Hepatocyte (in vitro differentiated cells): ENCODE data around the gene LRRC37B.
"Not testable (repeated sequence)": the region's sequence is repeated elsewhere in the genome, so short reads cannot be mapped to it uniquely, and the experiment has no call there.

Experiments used
- EZH2 ChIP-seq: fragments of 200-600 bp; sonication (generic); IDR thresholded peaks from 2 replicates; pipeline ENCODE4 v1.6.1; 2016; ENCODE audit warnings: antibody characterized with exemption, mild to moderate bottlenecking, borderline replicate concordance
- TF ChIP-seq, protein P1 (sequence below): fragments of 200-600 bp; sonication (generic); IDR thresholded peaks from 2 replicates; pipeline ENCODE4 v1.5.1; 2016; ENCODE audit warnings: antibody characterized with exemption, mild to moderate bottlenecking; ENCODE audit not compliant: poor library complexity

DNA sequence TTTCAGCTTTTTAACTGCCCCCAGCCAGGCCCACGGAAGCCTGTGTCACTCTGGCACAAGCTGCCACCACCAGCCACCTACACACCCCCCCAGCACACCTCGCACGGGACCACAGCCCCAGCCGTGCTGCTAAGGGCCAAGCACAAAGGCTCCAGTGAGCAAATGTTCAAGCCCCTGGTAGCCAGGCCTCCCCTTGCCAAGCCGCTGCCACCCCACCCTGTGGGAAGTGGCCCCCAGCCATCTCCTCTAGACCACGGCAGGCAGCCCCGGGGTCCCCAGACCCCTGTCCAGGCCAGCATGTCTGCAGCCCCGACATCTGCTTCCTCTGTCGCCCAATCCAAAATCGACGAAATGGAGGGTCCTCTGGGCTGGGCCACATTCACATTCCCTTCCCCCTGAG, 35.1 kb downstream of the LRRC37B start:
- TF ChIP-seq, protein P1, sequence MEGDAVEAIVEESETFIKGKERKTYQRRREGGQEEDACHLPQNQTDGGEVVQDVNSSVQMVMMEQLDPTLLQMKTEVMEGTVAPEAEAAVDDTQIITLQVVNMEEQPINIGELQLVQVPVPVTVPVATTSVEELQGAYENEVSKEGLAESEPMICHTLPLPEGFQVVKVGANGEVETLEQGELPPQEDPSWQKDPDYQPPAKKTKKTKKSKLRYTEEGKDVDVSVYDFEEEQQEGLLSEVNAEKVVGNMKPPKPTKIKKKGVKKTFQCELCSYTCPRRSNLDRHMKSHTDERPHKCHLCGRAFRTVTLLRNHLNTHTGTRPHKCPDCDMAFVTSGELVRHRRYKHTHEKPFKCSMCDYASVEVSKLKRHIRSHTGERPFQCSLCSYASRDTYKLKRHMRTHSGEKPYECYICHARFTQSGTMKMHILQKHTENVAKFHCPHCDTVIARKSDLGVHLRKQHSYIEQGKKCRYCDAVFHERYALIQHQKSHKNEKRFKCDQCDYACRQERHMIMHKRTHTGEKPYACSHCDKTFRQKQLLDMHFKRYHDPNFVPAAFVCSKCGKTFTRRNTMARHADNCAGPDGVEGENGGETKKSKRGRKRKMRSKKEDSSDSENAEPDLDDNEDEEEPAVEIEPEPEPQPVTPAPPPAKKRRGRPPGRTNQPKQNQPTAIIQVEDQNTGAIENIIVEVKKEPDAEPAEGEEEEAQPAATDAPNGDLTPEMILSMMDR, result not testable (repeated sequence)
- not testable (repeated sequence) for TF ChIP-seq EZH2
